T-cell (primary cell): ENCODE data around the gene ASTN1. TPM values are rescaled to one million over a fixed set of nuclear protein-coding genes. Genes with fewer than 3 reads are reported as not detected.

Experiments
- ATAC-seq, 4 experiments: fragments of 200-7000 bp in 3 of 4; fragments of 150-1000 bp in 1 of 4; cut with Tn5 transposase; replicated peaks in 1 of 4; 1 replicate in 3 of 4; 2 replicates in 1 of 4; pipeline ENCODE4 v1.10.0; 2021; ENCODE audit warnings: moderate library complexity in 3 of 4, mild to moderate bottlenecking in 2 of 4, moderate number of reproducible peaks in 1 of 4
- CTCF ChIA-PET, 2 donors: fragments of 300-600 bp; sonication (Branson Sonifier 250); formaldehyde crosslinking; loops; one replicate each; lab custom pipeline; 2022; ENCODE audit warnings: antibody characterized with exemption in 2 of 2; lab: Charles Lee
- POLR2A ChIA-PET, 2 donors: fragments of 300-600 bp; sonication (Branson Sonifier 250); formaldehyde crosslinking; loops; one replicate each; lab custom pipeline; 2022; ENCODE audit warnings: antibody characterized with exemption in 2 of 2; lab: Charles Lee
- DNase-seq, 35 experiments: peaks; one replicate each; pipeline versions ENCODE4 v3.0.0 to v3.0.0-alpha.2; 2013 to 2023
- H3K27ac ChIP-seq: one replicate; pipeline ENCODE4 v1.5.1; 2013; ENCODE audit warnings: low read length
- H3K27me3 ChIP-seq, 2 experiments: replicated peaks in 1 of 2; 1 replicate in 1 of 2; 2 replicates in 1 of 2; pipeline versions ENCODE4 v1.6.1 to v1.7.0; 2013; ENCODE audit warnings: low read length in 1 of 2, mixed read lengths in 1 of 2; ENCODE audit not compliant: control insufficient read depth in 2 of 2, insufficient read depth in 2 of 2; ENCODE audit errors: extremely low read depth in 1 of 2
- H3K36me3 ChIP-seq, 2 donors: 1 replicate in 1 of 2; 2 replicates in 1 of 2; pipeline versions ENCODE4 v1.6.1 to v1.7.0; 2013; ENCODE audit warnings: low read length in 1 of 2; ENCODE audit not compliant: control insufficient read depth in 2 of 2, insufficient read depth in 1 of 2; ENCODE audit errors: extremely low read depth in 1 of 2
- H3K4me1 ChIP-seq, 2 experiments: 1 replicate in 1 of 2; 2 replicates in 1 of 2; pipeline versions ENCODE4 v1.6.1 to v1.7.0; 2013; ENCODE audit warnings: low read length in 2 of 2, mixed read lengths in 1 of 2; ENCODE audit not compliant: insufficient read depth in 2 of 2, control insufficient read depth in 1 of 2; ENCODE audit errors: extremely low read depth in 1 of 2
- H3K4me3 ChIP-seq, 2 donors: 1 replicate in 1 of 2; 2 replicates in 1 of 2; pipeline versions ENCODE4 v1.5.1 to v1.7.0; 2013; ENCODE audit warnings: mild to moderate bottlenecking in 2 of 2, low read length in 1 of 2, moderate library complexity in 1 of 2; ENCODE audit not compliant: control insufficient read depth in 1 of 2; ENCODE audit errors: extremely low read depth in 1 of 2
- H3K9me3 ChIP-seq: 2 replicates; pipeline ENCODE4 v1.7.0; 2013
- H3K27ac Mint-ChIP-seq, 2 donors: one replicate each; pipeline ENCODE4 v1.8.0; 2020 to 2021; ENCODE audit warnings: mild to moderate bottlenecking in 2 of 2, mixed read lengths in 2 of 2
- H3K27me3 Mint-ChIP-seq, 2 donors: one replicate each; pipeline ENCODE4 v1.8.0; 2021 to 2022; ENCODE audit warnings: mixed read lengths in 2 of 2
- H3K36me3 Mint-ChIP-seq: one replicate; pipeline ENCODE4 v1.8.0; 2021; ENCODE audit warnings: mixed read lengths
- H3K4me1 Mint-ChIP-seq, 3 donors: one replicate each; pipeline ENCODE4 v1.8.0; 2020 to 2022; ENCODE audit warnings: mixed read lengths in 3 of 3, mild to moderate bottlenecking in 1 of 3
- H3K4me3 Mint-ChIP-seq, 3 donors: one replicate each; pipeline ENCODE4 v1.8.0; 2020 to 2022; ENCODE audit warnings: mild to moderate bottlenecking in 3 of 3, mixed read lengths in 3 of 3, moderate library complexity in 3 of 3
- H3K9me3 Mint-ChIP-seq, 3 donors: one replicate each; pipeline ENCODE4 v1.8.0; 2020 to 2022; ENCODE audit warnings: mixed read lengths in 3 of 3
- WGBS: methylation state at CpG from one replicate; pipeline ENCODE4 v1.1.5; 2013; ENCODE audit warnings: missing lambda C conversion rate; ENCODE audit not compliant: insufficient coverage; 5-methylcytosine and 5-hydroxymethylcytosine counted together
- total RNA-seq, 35 experiments: library from RNA in 6 of 35; stranded (reverse) in 6 of 35; fragments of 120-200 nt in 1 of 35; gene quantifications; one replicate each; pipeline versions ENCODE4 v1.2.1 to v1.2.4 and lab custom pipeline; 2013 to 2026

The ASTN1 gene
- total RNA-seq, 5 donors from 2014 or later (not counting 1 experiment from before 2014, with no cell fraction given): 0.06 TPM; not detected in 4

DNA sequence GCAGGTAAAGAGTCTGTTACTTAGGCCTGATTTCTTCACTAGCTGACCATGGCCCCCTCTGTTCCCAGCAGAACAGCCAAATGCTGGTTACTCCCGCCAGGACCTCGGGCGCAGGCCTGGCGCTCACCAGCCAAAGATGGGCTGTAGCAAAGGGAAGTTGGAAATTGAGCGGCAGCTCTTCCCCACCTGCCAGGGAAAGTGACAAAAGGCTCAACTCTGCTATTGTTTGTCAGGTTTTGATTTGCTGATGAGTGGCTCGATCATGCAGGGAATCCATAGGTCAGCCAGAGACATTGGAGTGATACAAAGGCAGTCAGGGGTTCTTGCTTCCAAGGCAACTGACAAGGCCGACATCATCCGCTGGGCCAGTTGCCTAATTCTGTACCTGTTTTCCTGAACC, 120.1 kb downstream of the ASTN1 start:
- Mint-ChIP-seq H3K4me3 (no peak overlapping the region), H3K27ac (no peak overlapping the region), H3K36me3 (no peaks in the 10 kb centered on the region), H3K4me1 (no peaks in the 10 kb centered on the region), H3K27me3 (no peaks in the 10 kb centered on the region), H3K9me3 (peaks cover 0 to 13% (median 0%) of the 10 kb centered on the region in 3 donors)
- ATAC-seq: no peak
- no peak for DNase-seq
- 50% methylated on average over 3 of the region's 8 CpGs for WGBS
- Histone ChIP-seq H3K27me3 (no peaks in the 10 kb centered on the region), H3K9me3 (no peaks in the 10 kb centered on the region), H3K27ac (no peak overlapping the region), H3K4me3 (no peak overlapping the region), H3K36me3 (no peaks in the 10 kb centered on the region), H3K4me1 (no peaks in the 10 kb centered on the region)
- POLR2A ChIA-PET: interaction anchor here in 1 of 2 donors (0.6 kb wide), 1 partner anchor 27 kb away, joined by 4 read pairs; no protein-coding TSS in a partner anchor
- CTCF ChIA-PET: no interaction called here

DNA sequence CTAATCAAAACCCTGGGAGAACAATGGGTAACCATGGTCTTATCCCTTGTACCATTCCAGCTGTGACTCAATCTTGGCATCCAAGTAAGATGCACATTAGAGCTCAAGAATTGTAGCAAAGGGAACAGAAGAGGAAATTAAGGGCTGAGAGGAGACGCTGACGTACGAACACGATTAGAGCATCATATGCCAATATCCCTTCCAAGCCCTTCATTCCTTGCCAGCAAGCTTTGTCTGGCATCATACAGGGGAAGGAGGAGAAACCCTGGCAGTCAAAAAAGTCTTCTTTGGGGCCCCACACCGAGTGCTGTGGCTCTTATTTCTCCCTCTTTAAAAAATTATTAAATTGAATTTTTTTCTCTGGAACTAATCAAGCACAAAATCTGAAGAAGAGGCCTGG, 120.9 kb downstream of the ASTN1 start:
- H3K4me3 Mint-ChIP-seq: no peak overlapping the region
- ChIA-PET POLR2A (no interaction called here), CTCF (no interaction called here)
- Histone ChIP-seq H3K27me3 (no peaks in the 10 kb centered on the region), H3K27ac (no peak overlapping the region), H3K4me1 (no peaks in the 10 kb centered on the region), H3K9me3 (no peaks in the 10 kb centered on the region), H3K4me3 (no peak overlapping the region), H3K36me3 (no peaks in the 10 kb centered on the region)
- DNase-seq (no peak), ATAC-seq (no peak)
- no peaks in the 10 kb centered on the region for H3K36me3 Mint-ChIP-seq
- no CpG with 5 or more reads among the region's 5 CpGs for WGBS
- no peaks in the 10 kb centered on the region for H3K4me1 Mint-ChIP-seq
- peaks cover 0 to 13% (median 0%) of the 10 kb centered on the region in 3 donors for H3K9me3 Mint-ChIP-seq
- H3K27me3 Mint-ChIP-seq: no peaks in the 10 kb centered on the region
- H3K27ac Mint-ChIP-seq: no peak overlapping the region

DNA sequence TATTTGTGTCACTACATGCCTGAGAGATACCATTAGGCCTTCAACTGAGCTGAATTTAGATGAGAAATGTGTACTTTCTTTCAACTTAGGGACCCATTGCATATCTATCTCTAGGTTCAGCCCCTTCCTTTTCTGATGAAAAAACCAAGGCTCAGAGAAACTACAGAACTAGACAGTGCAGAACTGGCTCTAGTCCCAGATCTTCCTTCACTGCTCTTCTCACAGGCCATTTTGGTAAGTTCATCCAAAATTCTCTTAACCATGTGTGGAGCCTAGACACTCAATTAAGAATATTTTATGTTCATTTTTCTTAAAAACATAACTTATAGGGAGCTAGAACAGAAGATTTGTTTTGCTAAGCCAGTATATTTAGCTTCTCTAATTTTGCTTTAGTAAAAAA, 128.9 kb downstream of the ASTN1 start:
- ATAC-seq (no peak), DNase-seq (no peak)
- Mint-ChIP-seq H3K27me3 (peaks cover 2 to 4% of the 10 kb centered on the region in 2 donors), H3K36me3 (no peaks in the 10 kb centered on the region), H3K4me1 (no peaks in the 10 kb centered on the region), H3K9me3 (peaks cover 0 to 7% (median 0%) of the 10 kb centered on the region in 3 donors), H3K27ac (no peak overlapping the region), H3K4me3 (no peak overlapping the region)
- no peaks in the 10 kb centered on the region for H3K9me3 ChIP-seq
- ChIA-PET CTCF (no interaction called here), POLR2A (no interaction called here)
- no peak overlapping the region for H3K27ac ChIP-seq
- H3K27me3 ChIP-seq: no peaks in the 10 kb centered on the region
- H3K4me1 ChIP-seq: no peaks in the 10 kb centered on the region
- no peaks in the 10 kb centered on the region for H3K36me3 ChIP-seq
- H3K4me3 ChIP-seq: no peak overlapping the region

DNA sequence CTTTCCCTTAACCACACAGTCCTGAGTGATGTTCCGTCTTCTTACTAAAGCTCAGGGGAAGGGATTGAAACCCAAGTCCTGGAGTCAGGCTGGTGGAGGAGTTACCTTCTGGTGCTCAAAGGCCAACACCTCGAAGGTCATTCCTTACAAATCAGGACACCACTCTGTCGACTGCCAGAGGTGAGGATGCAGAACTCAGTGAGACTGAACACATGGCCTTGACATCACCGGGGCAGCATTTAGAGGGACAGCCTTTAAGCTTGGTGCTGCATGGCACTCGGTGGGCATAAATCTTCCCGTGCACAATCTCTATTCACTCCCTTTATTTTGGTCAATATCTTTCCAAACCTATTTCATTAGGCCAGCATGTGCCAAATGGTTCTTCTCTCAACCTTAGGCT, 130.9 kb downstream of the ASTN1 start:
- CTCF ChIA-PET: no interaction called here

DNA sequence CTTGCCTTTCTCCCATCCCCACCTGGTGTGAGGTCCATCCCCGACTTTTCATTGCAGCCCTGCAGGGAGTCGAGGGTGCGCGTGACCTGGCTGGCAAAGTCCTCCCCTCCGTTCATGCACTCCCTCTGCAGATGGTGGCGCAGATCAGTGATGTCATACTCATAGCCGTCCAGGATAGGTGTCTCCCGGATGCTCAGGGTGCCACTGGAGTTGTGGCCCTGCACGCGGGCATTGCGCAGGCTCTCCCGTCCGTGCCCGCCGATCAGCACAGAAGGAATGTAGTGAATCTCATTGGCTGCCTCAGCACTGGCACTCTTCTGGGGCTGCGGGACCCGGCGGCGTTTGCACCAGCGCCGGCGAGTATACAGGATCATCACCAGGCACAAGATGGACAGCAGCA, 132.1 kb downstream of the ASTN1 start:
- no peak overlapping the region for H3K27ac Mint-ChIP-seq

More for the DNA sequence above, 130.9 kb downstream of the ASTN1 start:
- H3K36me3 ChIP-seq: no peaks in the 10 kb centered on the region
- POLR2A ChIA-PET: no interaction called here
- H3K4me1 Mint-ChIP-seq: no peaks in the 10 kb centered on the region
- H3K9me3 Mint-ChIP-seq: peaks cover 0 to 7% (median 0%) of the 10 kb centered on the region in 3 donors
- H3K27me3 Mint-ChIP-seq: peaks cover 2 to 4% of the 10 kb centered on the region in 2 donors
- H3K4me3 Mint-ChIP-seq: no peak overlapping the region
- no peak overlapping the region for H3K27ac ChIP-seq
- no peaks in the 10 kb centered on the region for H3K27me3 ChIP-seq
- no peaks in the 10 kb centered on the region for H3K9me3 ChIP-seq
- no peak for DNase-seq
- no peaks in the 10 kb centered on the region for H3K36me3 Mint-ChIP-seq
- H3K4me1 ChIP-seq: no peaks in the 10 kb centered on the region
- no peak overlapping the region for H3K4me3 ChIP-seq
- no peak for ATAC-seq
- 68% methylated on average over 4 of the region's 6 CpGs for WGBS
- H3K27ac Mint-ChIP-seq: no peak overlapping the region

DNA sequence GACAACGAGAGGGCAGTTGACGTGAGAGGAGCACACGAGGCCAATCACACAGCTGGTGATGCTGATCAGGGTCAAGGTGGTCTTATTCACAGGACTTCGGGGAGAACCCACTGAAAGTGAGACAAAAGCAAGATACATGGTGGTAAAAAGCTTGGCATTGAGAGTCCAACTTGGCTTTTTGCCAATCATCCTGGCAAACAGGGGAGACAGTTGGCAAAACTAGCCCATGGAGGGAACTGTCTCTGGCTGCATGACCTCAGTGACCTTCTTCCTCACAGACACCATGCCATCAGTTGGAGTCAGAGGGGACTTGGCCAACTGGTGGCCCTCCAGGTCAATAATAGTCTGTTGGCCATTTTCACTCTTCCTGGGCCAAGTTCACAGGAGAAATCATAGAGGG, 139.9 kb downstream of the ASTN1 start:
- peaks cover 0 to 20% (median 10%) of the 10 kb centered on the region in 3 donors for H3K9me3 Mint-ChIP-seq
- Histone ChIP-seq H3K4me1 (no peaks in the 10 kb centered on the region), H3K27ac (no peak overlapping the region), H3K36me3 (no peaks in the 10 kb centered on the region), H3K27me3 (peaks cover 0 to 3% of the 10 kb centered on the region in 2 experiments), H3K9me3 (no peaks in the 10 kb centered on the region), H3K4me3 (no peak overlapping the region)
- no peak for ATAC-seq
- WGBS: 80% methylated on average over 4 of the region's 4 CpGs
- H3K4me1 Mint-ChIP-seq: no peaks in the 10 kb centered on the region
- no peak overlapping the region for H3K4me3 Mint-ChIP-seq
- H3K27me3 Mint-ChIP-seq: no peaks in the 10 kb centered on the region
- no peaks in the 10 kb centered on the region for H3K36me3 Mint-ChIP-seq
- ChIA-PET POLR2A (no interaction called here), CTCF (no interaction called here)
- H3K27ac Mint-ChIP-seq: no peak overlapping the region
- no peak for DNase-seq

More for the DNA sequence above, 132.1 kb downstream of the ASTN1 start:
- no peaks in the 10 kb centered on the region for H3K36me3 ChIP-seq
- H3K27me3 ChIP-seq: no peaks in the 10 kb centered on the region
- H3K36me3 Mint-ChIP-seq: no peaks in the 10 kb centered on the region
- POLR2A ChIA-PET: no interaction called here
- H3K27ac ChIP-seq: no peak overlapping the region
- H3K4me1 ChIP-seq: no peaks in the 10 kb centered on the region
- WGBS: 85% methylated on average over 11 of the region's 22 CpGs
- ATAC-seq: no peak
- peaks cover 2 to 4% of the 10 kb centered on the region in 2 donors for H3K27me3 Mint-ChIP-seq
- no peak for DNase-seq
- CTCF ChIA-PET: no interaction called here
- H3K9me3 Mint-ChIP-seq: peaks cover 0 to 4% (median 2%) of the 10 kb centered on the region in 3 donors
- H3K4me3 Mint-ChIP-seq: no peak overlapping the region
- H3K4me3 ChIP-seq: no peak overlapping the region
- no peaks in the 10 kb centered on the region for H3K4me1 Mint-ChIP-seq
- H3K9me3 ChIP-seq: no peaks in the 10 kb centered on the region

DNA sequence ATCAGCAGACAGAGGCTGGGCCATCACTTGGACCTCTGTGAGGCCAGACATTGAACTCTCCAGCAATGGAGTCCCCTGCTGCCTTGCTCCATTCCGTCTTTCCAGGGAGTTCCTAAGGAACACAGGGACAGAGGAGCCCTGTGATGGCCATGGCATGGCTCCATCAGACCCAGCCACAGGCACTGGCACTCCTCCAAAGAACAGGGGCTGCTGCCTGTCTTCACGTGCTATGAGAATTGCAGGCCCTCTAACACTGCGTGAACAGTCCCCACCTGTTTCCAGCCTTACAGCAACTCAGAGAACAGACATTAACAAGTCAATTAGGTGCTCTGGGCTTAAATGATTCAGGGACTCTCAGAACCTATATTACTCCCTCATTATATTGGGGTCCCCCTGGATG, 140.8 kb downstream of the ASTN1 start:
- WGBS: 79% methylated on average over 3 of the region's 3 CpGs
- CTCF ChIA-PET: no interaction called here
- Histone ChIP-seq H3K4me1 (no peaks in the 10 kb centered on the region), H3K27ac (no peak overlapping the region), H3K4me3 (no peak overlapping the region), H3K36me3 (no peaks in the 10 kb centered on the region), H3K9me3 (no peaks in the 10 kb centered on the region), H3K27me3 (peaks cover 0 to 3% of the 10 kb centered on the region in 2 experiments)
- no peaks in the 10 kb centered on the region for H3K36me3 Mint-ChIP-seq
- H3K4me3 Mint-ChIP-seq: no peak overlapping the region
- no peak for ATAC-seq
- no peaks in the 10 kb centered on the region for H3K4me1 Mint-ChIP-seq
- H3K27ac Mint-ChIP-seq: no peak overlapping the region
- peaks cover 0 to 20% (median 10%) of the 10 kb centered on the region in 3 donors for H3K9me3 Mint-ChIP-seq
- no peaks in the 10 kb centered on the region for H3K27me3 Mint-ChIP-seq
- POLR2A ChIA-PET: no interaction called here
- no peak for DNase-seq
